Measurements from ENCODE around the gene FOXN4.

Gene FOXN4

GRCh38 chr12:109308534-109309380 lies at the start of gene FOXN4:
Gene FOXN4, minus strand, starts transcription at chr12:109309284. Its CDS starts 963 bp downstream, at chr12:109308321.
- Histone ChIP-seq H3K4me1 (ENCODE audit: control insufficient read depth in 1 of 2, insufficient read depth in 2 of 2, low read length in 2 of 2) (peaks cover 7 to 8% of the 10 kb centered on the region in 2 donors), H3K9ac (ENCODE audit: low read depth in 1 of 2, low read length in 2 of 2) (no peak within 1 kb of the TSS), H3K27ac (ENCODE audit: low read depth, low read length) (no peak within 1 kb of the TSS), H3K27me3 (ENCODE audit: control insufficient read depth in 1 of 2, insufficient read depth in 2 of 2, low read length in 2 of 2) (peaks cover 54 to 63% of the 10 kb centered on the region in 2 donors), H3K9me3 (ENCODE audit: control insufficient read depth in 1 of 2, low read length in 2 of 2) (no peaks in the 10 kb centered on the region), H3K36me3 (ENCODE audit: control insufficient read depth in 1 of 2, insufficient read depth in 2 of 2, low read length in 2 of 2) (no peaks in the 10 kb centered on the region), H3K4me3 (ENCODE audit: low read depth in 1 of 2, low read length in 2 of 2) (peak within 1 kb of the TSS; percentile 55 to 59)

DNA sequence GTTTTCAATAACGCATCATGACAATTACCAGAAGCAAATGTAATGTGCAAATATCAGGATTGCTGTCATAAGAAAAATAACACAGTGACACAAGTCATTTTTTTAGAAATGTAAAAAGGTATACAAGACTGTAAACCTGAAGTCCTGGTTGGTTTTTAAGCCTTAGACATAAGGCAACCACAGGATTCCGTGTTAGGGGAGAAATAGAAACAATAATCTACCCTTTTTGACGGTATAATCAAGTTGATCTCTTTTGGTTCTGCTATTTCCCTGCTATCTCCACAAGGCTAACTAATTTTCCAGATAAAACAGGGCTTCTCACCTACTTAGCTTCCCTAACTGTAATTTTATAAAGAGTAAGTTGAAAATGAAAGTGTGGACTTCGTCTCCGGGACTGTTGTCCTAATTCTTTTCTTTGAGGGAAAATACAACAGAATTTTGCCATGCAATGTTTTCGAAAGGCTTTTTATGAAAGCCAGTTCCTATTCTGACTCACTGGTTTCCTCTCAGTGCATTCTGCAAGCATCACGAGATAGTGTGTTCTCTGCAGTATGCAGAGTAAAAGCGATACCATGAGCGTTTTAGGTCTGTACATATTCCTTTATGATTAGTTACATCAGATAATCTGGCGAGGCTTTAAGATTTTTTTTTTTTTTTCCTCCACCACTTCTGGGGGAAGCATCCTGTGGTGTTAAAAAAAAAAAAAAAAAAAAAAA lies 49.2 kb upstream of the FOXN4 start:
- peaks cover 2 to 4% of the 10 kb centered on the region in 2 donors for H3K27me3 ChIP-seq (ENCODE audit: control insufficient read depth in 1 of 2, insufficient read depth in 2 of 2, low read length in 2 of 2)
- H3K9ac ChIP-seq (ENCODE audit: low read depth in 1 of 2, low read length in 2 of 2): no peak overlapping the region
- no peaks in the 10 kb centered on the region for H3K36me3 ChIP-seq (ENCODE audit: control insufficient read depth in 1 of 2, insufficient read depth in 2 of 2, low read length in 2 of 2)
- no peaks in the 10 kb centered on the region for H3K4me1 ChIP-seq (ENCODE audit: control insufficient read depth in 1 of 2, insufficient read depth in 2 of 2, low read length in 2 of 2)
- H3K4me3 ChIP-seq (ENCODE audit: low read depth in 1 of 2, low read length in 2 of 2): peak overlapping the region in 1 of 2 donors; percentile 38
- H3K27ac ChIP-seq (ENCODE audit: low read depth, low read length): no peak overlapping the region
- H3K9me3 ChIP-seq (ENCODE audit: control insufficient read depth in 1 of 2, low read length in 2 of 2): no peaks in the 10 kb centered on the region

DNA sequence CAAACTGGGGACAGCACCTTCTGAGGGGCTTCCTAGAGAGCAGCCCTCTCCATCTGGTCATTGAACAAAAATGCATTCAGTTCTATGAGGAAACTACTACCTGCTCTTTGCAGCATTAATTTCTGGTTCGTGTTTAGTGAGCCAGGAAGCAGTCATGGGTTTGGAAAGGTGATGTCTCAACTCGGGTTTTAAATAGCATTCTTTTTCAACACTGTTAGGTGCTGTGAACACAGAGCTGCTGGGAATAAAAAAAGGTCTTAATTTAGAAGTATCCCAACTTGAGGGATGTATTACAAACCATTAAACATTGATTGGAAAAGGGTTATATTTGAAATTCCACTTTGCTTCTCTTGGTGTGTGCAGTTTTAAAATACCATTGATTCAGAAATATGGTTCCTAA lies 47.9 kb upstream of the FOXN4 start:
- Histone ChIP-seq H3K4me1 (ENCODE audit: control insufficient read depth in 1 of 2, insufficient read depth in 2 of 2, low read length in 2 of 2) (no peaks in the 10 kb centered on the region), H3K9me3 (ENCODE audit: control insufficient read depth in 1 of 2, low read length in 2 of 2) (no peaks in the 10 kb centered on the region), H3K9ac (ENCODE audit: low read depth in 1 of 2, low read length in 2 of 2) (no peak overlapping the region), H3K36me3 (ENCODE audit: control insufficient read depth in 1 of 2, insufficient read depth in 2 of 2, low read length in 2 of 2) (no peaks in the 10 kb centered on the region), H3K27me3 (ENCODE audit: control insufficient read depth in 1 of 2, insufficient read depth in 2 of 2, low read length in 2 of 2) (peaks cover 2 to 8% of the 10 kb centered on the region in 2 donors), H3K27ac (ENCODE audit: low read depth, low read length) (no peak overlapping the region), H3K4me3 (ENCODE audit: low read depth in 1 of 2, low read length in 2 of 2) (no peak overlapping the region)

GRCh38 chr12:109356577-109356976 lies 47.5 kb upstream of the FOXN4 start:
- Histone ChIP-seq H3K4me3 (ENCODE audit: low read depth in 1 of 2, low read length in 2 of 2) (no peak overlapping the region), H3K9me3 (ENCODE audit: control insufficient read depth in 1 of 2, low read length in 2 of 2) (no peaks in the 10 kb centered on the region), H3K36me3 (ENCODE audit: control insufficient read depth in 1 of 2, insufficient read depth in 2 of 2, low read length in 2 of 2) (no peaks in the 10 kb centered on the region), H3K27me3 (ENCODE audit: control insufficient read depth in 1 of 2, insufficient read depth in 2 of 2, low read length in 2 of 2) (peaks cover 2 to 8% of the 10 kb centered on the region in 2 donors), H3K27ac (ENCODE audit: low read depth, low read length) (no peak overlapping the region), H3K4me1 (ENCODE audit: control insufficient read depth in 1 of 2, insufficient read depth in 2 of 2, low read length in 2 of 2) (no peaks in the 10 kb centered on the region), H3K9ac (ENCODE audit: low read depth in 1 of 2, low read length in 2 of 2) (no peak overlapping the region)

DNA sequence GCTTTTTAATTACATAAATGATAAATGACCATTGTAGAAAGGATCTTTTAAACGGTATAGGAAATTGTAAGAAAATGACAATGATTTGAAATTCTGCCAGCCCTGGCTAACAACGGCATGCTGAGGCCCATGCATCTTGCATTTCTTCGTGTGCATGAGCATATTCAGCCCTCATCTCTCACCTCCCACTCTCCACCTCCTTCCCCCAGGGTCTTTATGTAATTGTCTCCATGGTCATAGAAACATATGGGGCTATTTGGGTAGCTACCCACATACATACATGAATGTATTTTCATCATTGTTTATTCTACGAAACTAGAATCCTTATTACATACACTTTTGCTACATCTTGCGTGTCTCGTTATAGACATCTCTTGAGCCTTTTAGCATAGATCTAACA lies 43.1 kb upstream of the FOXN4 start:
- Histone ChIP-seq H3K27ac (ENCODE audit: low read depth, low read length) (no peak overlapping the region), H3K4me1 (ENCODE audit: control insufficient read depth in 1 of 2, insufficient read depth in 2 of 2, low read length in 2 of 2) (no peaks in the 10 kb centered on the region), H3K9me3 (ENCODE audit: control insufficient read depth in 1 of 2, low read length in 2 of 2) (no peaks in the 10 kb centered on the region), H3K9ac (ENCODE audit: low read depth in 1 of 2, low read length in 2 of 2) (no peak overlapping the region), H3K4me3 (ENCODE audit: low read depth in 1 of 2, low read length in 2 of 2) (no peak overlapping the region), H3K27me3 (ENCODE audit: control insufficient read depth in 1 of 2, insufficient read depth in 2 of 2, low read length in 2 of 2) (peaks cover 2 to 4% of the 10 kb centered on the region in 2 donors), H3K36me3 (ENCODE audit: control insufficient read depth in 1 of 2, insufficient read depth in 2 of 2, low read length in 2 of 2) (no peaks in the 10 kb centered on the region)

DNA sequence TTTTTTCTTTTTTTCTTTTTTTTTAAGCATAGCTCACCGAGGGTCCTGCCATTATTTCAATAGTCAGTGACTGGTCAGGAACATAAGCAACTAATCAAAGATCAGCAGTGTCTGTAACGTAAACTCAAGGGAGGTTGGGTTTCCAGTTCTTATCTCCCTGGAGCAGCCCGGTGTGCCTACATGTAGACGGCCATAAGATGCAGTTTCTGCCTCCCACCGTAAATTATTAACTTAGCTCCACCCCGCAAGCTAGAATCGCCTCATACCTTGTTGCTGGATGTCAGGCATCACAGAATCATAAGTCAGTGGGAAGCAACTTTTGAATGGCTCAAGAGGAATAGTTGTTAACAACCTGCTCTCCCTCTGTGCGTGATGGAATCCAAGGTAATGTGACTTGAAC lies 38.5 kb upstream of the FOXN4 start, which contains the start of gene MYO1H:
TSS of gene MYO1H (plus strand) at position 312 of the 400 bp plus-strand sequence. CDS start at position 373, 61 bp downstream.
- Histone ChIP-seq H3K36me3 (ENCODE audit: control insufficient read depth in 1 of 2, insufficient read depth in 2 of 2, low read length in 2 of 2) (no peaks in the 10 kb centered on the region), H3K27ac (ENCODE audit: low read depth, low read length) (no peak within 1 kb of the TSS), H3K4me1 (ENCODE audit: control insufficient read depth in 1 of 2, insufficient read depth in 2 of 2, low read length in 2 of 2) (no peaks in the 10 kb centered on the region), H3K4me3 (ENCODE audit: low read depth in 1 of 2, low read length in 2 of 2) (no peak within 1 kb of the TSS), H3K9ac (ENCODE audit: low read depth in 1 of 2, low read length in 2 of 2) (no peak within 1 kb of the TSS), H3K27me3 (ENCODE audit: control insufficient read depth in 1 of 2, insufficient read depth in 2 of 2, low read length in 2 of 2) (peaks cover 0 to 2% of the 10 kb centered on the region in 2 donors), H3K9me3 (ENCODE audit: control insufficient read depth in 1 of 2, low read length in 2 of 2) (no peaks in the 10 kb centered on the region)

DNA sequence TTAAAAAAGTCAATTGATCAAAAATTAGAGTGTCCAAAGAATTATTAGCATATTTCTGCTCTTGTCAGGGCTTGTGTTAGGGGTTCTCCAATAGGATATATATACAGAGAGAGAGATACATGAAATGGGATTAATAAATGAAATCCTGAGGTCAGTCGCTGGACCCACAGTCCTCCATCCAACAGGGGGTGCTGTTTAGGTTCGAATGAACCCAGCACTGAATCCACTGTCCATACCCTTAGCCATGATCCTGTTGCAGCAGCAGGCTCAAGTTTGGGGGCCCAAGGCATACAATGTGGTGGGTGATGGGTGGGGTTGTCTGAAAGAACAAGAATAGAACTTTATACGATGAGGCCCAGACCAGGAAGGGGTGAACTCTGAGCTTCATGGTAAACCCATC lies 37.8 kb upstream of the FOXN4 start:
- Histone ChIP-seq H3K4me3 (ENCODE audit: low read depth in 1 of 2, low read length in 2 of 2) (no peak overlapping the region), H3K4me1 (ENCODE audit: control insufficient read depth in 1 of 2, insufficient read depth in 2 of 2, low read length in 2 of 2) (no peaks in the 10 kb centered on the region)

GRCh38 chr12:109345428-109345827 lies 36.3 kb upstream of the FOXN4 start:
- Histone ChIP-seq H3K27ac (ENCODE audit: low read depth, low read length) (no peak overlapping the region), H3K27me3 (ENCODE audit: control insufficient read depth in 1 of 2, insufficient read depth in 2 of 2, low read length in 2 of 2) (no peaks in the 10 kb centered on the region), H3K9ac (ENCODE audit: low read depth in 1 of 2, low read length in 2 of 2) (no peak overlapping the region), H3K4me3 (ENCODE audit: low read depth in 1 of 2, low read length in 2 of 2) (no peak overlapping the region), H3K36me3 (ENCODE audit: control insufficient read depth in 1 of 2, insufficient read depth in 2 of 2, low read length in 2 of 2) (no peaks in the 10 kb centered on the region), H3K4me1 (ENCODE audit: control insufficient read depth in 1 of 2, insufficient read depth in 2 of 2, low read length in 2 of 2) (no peaks in the 10 kb centered on the region), H3K9me3 (ENCODE audit: control insufficient read depth in 1 of 2, low read length in 2 of 2) (no peaks in the 10 kb centered on the region)

More for the DNA sequence above, 37.8 kb upstream of the FOXN4 start:
- Histone ChIP-seq H3K27me3 (ENCODE audit: control insufficient read depth in 1 of 2, insufficient read depth in 2 of 2, low read length in 2 of 2) (no peaks in the 10 kb centered on the region), H3K9ac (ENCODE audit: low read depth in 1 of 2, low read length in 2 of 2) (no peak overlapping the region), H3K36me3 (ENCODE audit: control insufficient read depth in 1 of 2, insufficient read depth in 2 of 2, low read length in 2 of 2) (no peaks in the 10 kb centered on the region), H3K9me3 (ENCODE audit: control insufficient read depth in 1 of 2, low read length in 2 of 2) (no peaks in the 10 kb centered on the region), H3K27ac (ENCODE audit: low read depth, low read length) (no peak overlapping the region)

- H3K9ac ChIP-seq (ENCODE audit: low read depth in 1 of 2, low read length in 2 of 2): no peak overlapping the region
- H3K4me3 ChIP-seq (ENCODE audit: low read depth in 1 of 2, low read length in 2 of 2): no peak overlapping the region
- no peaks in the 10 kb centered on the region for H3K36me3 ChIP-seq (ENCODE audit: control insufficient read depth in 1 of 2, insufficient read depth in 2 of 2, low read length in 2 of 2)
- H3K4me1 ChIP-seq (ENCODE audit: control insufficient read depth in 1 of 2, insufficient read depth in 2 of 2, low read length in 2 of 2): no peaks in the 10 kb centered on the region
- H3K9me3 ChIP-seq (ENCODE audit: control insufficient read depth in 1 of 2, low read length in 2 of 2): no peaks in the 10 kb centered on the region
- no peaks in the 10 kb centered on the region for H3K27me3 ChIP-seq (ENCODE audit: control insufficient read depth in 1 of 2, insufficient read depth in 2 of 2, low read length in 2 of 2)
- no peak overlapping the region for H3K27ac ChIP-seq (ENCODE audit: low read depth, low read length)
These were observed 34.6 kb upstream of the FOXN4 start for GRCh38 chr12:109343677-109344076.

- no peaks in the 10 kb centered on the region for H3K36me3 ChIP-seq (ENCODE audit: control insufficient read depth in 1 of 2, insufficient read depth in 2 of 2, low read length in 2 of 2)
- H3K27ac ChIP-seq (ENCODE audit: low read depth, low read length): no peak overlapping the region
- H3K4me1 ChIP-seq (ENCODE audit: control insufficient read depth in 1 of 2, insufficient read depth in 2 of 2, low read length in 2 of 2): no peaks in the 10 kb centered on the region
- peaks cover 0 to 4% of the 10 kb centered on the region in 2 donors for H3K27me3 ChIP-seq (ENCODE audit: control insufficient read depth in 1 of 2, insufficient read depth in 2 of 2, low read length in 2 of 2)
- no peak overlapping the region for H3K4me3 ChIP-seq (ENCODE audit: low read depth in 1 of 2, low read length in 2 of 2)
- no peak overlapping the region for H3K9ac ChIP-seq (ENCODE audit: low read depth in 1 of 2, low read length in 2 of 2)
- no peaks in the 10 kb centered on the region for H3K9me3 ChIP-seq (ENCODE audit: control insufficient read depth in 1 of 2, low read length in 2 of 2)
These were observed 27.5 kb upstream of the FOXN4 start for GRCh38 chr12:109336593-109336992.
